PC-9 (cell line): ENCODE results near the gene LBX2. TPM values are rescaled to one million over a fixed set of nuclear protein-coding genes. Genes with fewer than 3 reads are reported as not detected.

ENCODE experiments used
- BruUV-seq: library from RNA; stranded (reverse); fragments of 400-500 nt; replicated peaks from 2 replicates; lab custom pipeline; 2021; lab: Mats Ljungman, UMichigan
- CTCF ChIA-PET: fragments of 300-600 bp; sonication (Branson Sonifier 250); formaldehyde crosslinking; loops from one replicate; lab custom pipeline; 2022; ENCODE audit warnings: antibody characterized with exemption; lab: Charles Lee
- POLR2A ChIA-PET: fragments of 300-600 bp; sonication (Branson Sonifier 250); formaldehyde crosslinking; loops from one replicate; lab custom pipeline; 2022; ENCODE audit warnings: antibody characterized with exemption; ENCODE audit not compliant: unreplicated experiment; lab: Charles Lee
- DNase-seq, 2 experiments: peaks; one replicate each; pipeline versions ENCODE4 v3.0.0 to v3.0.0-alpha.2; 2015 to 2022; ENCODE audit warnings: mixed read lengths in 1 of 2
- H2AFZ ChIP-seq: fragments of 200-600 bp; sonication (generic); 2 replicates; pipeline ENCODE4 v1.8.1; 2017; ENCODE audit warnings: antibody characterized with exemption
- H3F3A ChIP-seq: fragments of 200-600 bp; sonication (generic); 2 replicates; pipeline ENCODE4 v1.8.1; 2017; ENCODE audit warnings: antibody characterized with exemption, mild to moderate bottlenecking, low read depth; ENCODE audit not compliant: insufficient read depth
- H3K27ac ChIP-seq: fragments of 200-600 bp; sonication (generic); 2 replicates; pipeline ENCODE4 v1.6.1; 2016; ENCODE audit warnings: mixed run types
- H3K27me3 ChIP-seq: fragments of 200-600 bp; sonication (generic); 2 replicates; pipeline ENCODE4 v1.6.1; 2016; ENCODE audit warnings: low read depth, mixed run types; ENCODE audit not compliant: insufficient read depth
- H3K36me3 ChIP-seq: fragments of 200-600 bp; sonication (generic); 2 replicates; pipeline ENCODE4 v1.6.1; 2016; ENCODE audit warnings: low read depth, mixed run types
- H3K4me1 ChIP-seq: fragments of 200-600 bp; sonication (generic); replicated peaks from 2 replicates; pipeline ENCODE4 v1.6.1; 2016; ENCODE audit warnings: mixed run types; ENCODE audit not compliant: insufficient read depth
- H3K4me2 ChIP-seq: fragments of 200-600 bp; sonication (generic); 2 replicates; pipeline ENCODE4 v1.6.1; 2017; ENCODE audit warnings: mixed run types
- H3K4me3 ChIP-seq: fragments of 200-600 bp; sonication (generic); 2 replicates; pipeline ENCODE4 v1.6.1; 2016; ENCODE audit warnings: mixed run types
- H3K79me2 ChIP-seq: fragments of 200-600 bp; sonication (generic); 2 replicates; pipeline ENCODE4 v1.6.1; 2017; ENCODE audit warnings: low read depth, mixed run types
- H3K9me2 ChIP-seq: fragments of 200-600 bp; sonication (generic); 2 replicates; pipeline ENCODE4 v1.8.1; 2017; ENCODE audit warnings: mild to moderate bottlenecking; ENCODE audit not compliant: insufficient read depth
- H3K9me3 ChIP-seq: fragments of 200-600 bp; sonication (generic); 2 replicates; pipeline ENCODE4 v1.8.1; 2016; ENCODE audit warnings: low read depth; ENCODE audit not compliant: insufficient read depth
- H4K20me1 ChIP-seq: fragments of 200-600 bp; sonication (generic); 2 replicates; pipeline ENCODE4 v1.8.1; 2017; ENCODE audit not compliant: insufficient read depth
- CTCF ChIP-seq: fragments of 200-600 bp; sonication (generic); conservative IDR thresholded peaks from 2 replicates; pipeline ENCODE4 v1.6.1; 2017; ENCODE audit warnings: mixed run types, antibody characterized with exemption, mild to moderate bottlenecking, moderate library complexity
- EZH2 ChIP-seq: fragments of 200-600 bp; sonication (generic); IDR thresholded peaks from 2 replicates; pipeline ENCODE4 v1.8.0; 2017; ENCODE audit warnings: antibody characterized with exemption, low read depth
- intact Hi-C: fragments of 100-400 bp; cut with micrococcal nuclease; formaldehyde crosslinking; loops from one replicate; pipeline ENCODE4 v1.10.0; 2022; ENCODE audit not compliant: unreplicated experiment
- total RNA-seq: library from RNA; stranded (reverse); gene quantifications from 2 replicates; pipeline ENCODE4 v1.2.3, GENCODE V29; 2021

LBX2 gene
- total RNA-seq, 1 experiment from 2014 or later, result 0.76 TPM

- peaks cover 25% of the 10 kb centered on the region for H3K4me1 ChIP-seq
- DNase-seq, result peak in 1 of 2 experiments; percentile 71
- H4K20me1 ChIP-seq, result no peaks in the 10 kb centered on the region
- H3F3A ChIP-seq, result peaks cover 35% of the 10 kb centered on the region; the same call in 1 of the 2 replicates
- BruUV-seq, result no TSS peak
- intact Hi-C loops, result loop anchor here (10.0 kb wide), 1 partner anchor 342 kb away; no protein-coding TSS in a partner anchor
- H3K4me3 ChIP-seq, result no peak overlapping the region
- TF ChIP-seq EZH2 (no peak), CTCF (no peak)
- H3K9me3 ChIP-seq, result no peaks in the 10 kb centered on the region
- H3K36me3 ChIP-seq, result 0 out of 2 replicates have a peak, but pooled peaks cover 10% of the 10 kb centered on the region
- POLR2A ChIA-PET, result no interaction called here
- H3K79me2 ChIP-seq, result peaks cover 25% of the 10 kb centered on the region
- CTCF ChIA-PET, result no interaction called here
- no peak overlapping the region for H3K27ac ChIP-seq
- H3K4me2 ChIP-seq, result no peak overlapping the region
- no peaks in the 10 kb centered on the region for H3K27me3 ChIP-seq
- no peaks in the 10 kb centered on the region for H3K9me2 ChIP-seq
- no peak overlapping the region for H2AFZ ChIP-seq
Observed at GRCh38 chr2:74502720-74503505, 3.5 kb upstream of the LBX2 start.

GRCh38 chr2:74502147-74502719 lies 2.8 kb upstream of the LBX2 start:
- Histone ChIP-seq H2AFZ (no peak overlapping the region), H3K79me2 (peaks cover 29% of the 10 kb centered on the region), H3F3A (peaks cover 35% of the 10 kb centered on the region; the same call in 1 of the 2 replicates), H3K27me3 (no peaks in the 10 kb centered on the region), H3K4me2 (no peak overlapping the region), H4K20me1 (no peaks in the 10 kb centered on the region), H3K36me3 (0 out of 2 replicates have a peak, but pooled peaks cover 10% of the 10 kb centered on the region), H3K9me3 (no peaks in the 10 kb centered on the region), H3K9me2 (no peaks in the 10 kb centered on the region), H3K27ac (no peak overlapping the region), H3K4me3 (no peak overlapping the region), H3K4me1 (peaks cover 31% of the 10 kb centered on the region)
- ChIA-PET CTCF (no interaction called here), POLR2A (no interaction called here)
- no peak for DNase-seq
- TF ChIP-seq CTCF (no peak), EZH2 (no peak)
- intact Hi-C loops, result loop anchor here (10.0 kb wide), 1 partner anchor 343 kb away; no protein-coding TSS in a partner anchor
- no TSS peak for BruUV-seq

- intact Hi-C loops, result loop anchor here (10.0 kb wide), 1 partner anchor 343 kb away; no protein-coding TSS in a partner anchor
Observed at GRCh38 chr2:74501335-74502071, 2.1 kb upstream of the LBX2 start.

More at GRCh38 chr2:74501335-74502071, 2.1 kb upstream of the LBX2 start:
- CTCF ChIA-PET, result no interaction called here
- Histone ChIP-seq H3K9me2 (no peaks in the 10 kb centered on the region), H3K4me2 (no peak overlapping the region), H3K9me3 (no peaks in the 10 kb centered on the region), H3K27ac (no peak overlapping the region), H2AFZ (no peak overlapping the region), H3K4me3 (no peak overlapping the region), H4K20me1 (no peaks in the 10 kb centered on the region), H3K4me1 (peaks cover 32% of the 10 kb centered on the region), H3F3A (peaks cover 29% of the 10 kb centered on the region; the same call in 1 of the 2 replicates), H3K36me3 (0 out of 2 replicates have a peak, but pooled peaks cover 10% of the 10 kb centered on the region), H3K27me3 (no peaks in the 10 kb centered on the region), H3K79me2 (peaks cover 24% of the 10 kb centered on the region)
- POLR2A ChIA-PET, result no interaction called here
- TF ChIP-seq CTCF (no peak), EZH2 (no peak)
- no TSS peak for BruUV-seq
- no peak for DNase-seq
